ELF-1 (cell line): ENCODE data around the gene GNG14.
"Not testable (repeated sequence)": the region's sequence is repeated elsewhere in the genome, so short reads cannot be mapped to it uniquely, and the experiment has no call there.

ENCODE experiments used
- DNase-seq: peaks from one replicate; pipeline ENCODE4 v3.0.0-alpha.2; 2016; ENCODE audit warnings: low read depth, low spot score

GNG14 gene

GRCh38 chr19:12687496-12688196 lies at the start of gene GNG14:
GNG14 (plus strand) TSS chr19:12687998; CDS start chr19:12688049, 51 bp downstream.
- DNase-seq, result no peak

- DNase-seq, result no peak
These were observed 49.1 kb upstream of the GNG14 start for GRCh38 chr19:12638611-12639182.

GRCh38 chr19:12639901-12640613 lies 47.7 kb upstream of the GNG14 start:
- DNase-seq, result peak; percentile 95

GRCh38 chr19:12641456-12641855 lies 46.3 kb upstream of the GNG14 start:
- DNase-seq, result no peak

- no peak for DNase-seq
These were observed 45.3 kb upstream of the GNG14 start for GRCh38 chr19:12642506-12642905.

- DNase-seq, result not testable (repeated sequence)
These were observed 44.1 kb upstream of the GNG14 start for GRCh38 chr19:12643716-12644115.

GRCh38 chr19:12646551-12646950 lies 41.2 kb upstream of the GNG14 start:
- DNase-seq, result no peak

GRCh38 chr19:12647047-12647446 lies 40.8 kb upstream of the GNG14 start:
- no peak for DNase-seq

- DNase-seq, result peak; percentile 88
These were observed 40.2 kb upstream of the GNG14 start for GRCh38 chr19:12647490-12648071.

- DNase-seq, result peak; percentile 74
These were observed 39.7 kb upstream of the GNG14 start for GRCh38 chr19:12648088-12648487.

GRCh38 chr19:12649941-12650340 lies 37.9 kb upstream of the GNG14 start:
- no peak for DNase-seq

- no peak for DNase-seq
These were observed 35.6 kb upstream of the GNG14 start for GRCh38 chr19:12652219-12652618.

GRCh38 chr19:12655546-12655945 lies 32.3 kb upstream of the GNG14 start:
- no peak for DNase-seq

GRCh38 chr19:12656899-12657571 lies 30.8 kb upstream of the GNG14 start:
- DNase-seq, result peak; percentile 61

GRCh38 chr19:12657966-12658365 lies 29.8 kb upstream of the GNG14 start:
- DNase-seq, result no peak

- no peak for DNase-seq
These were observed 26.8 kb upstream of the GNG14 start for GRCh38 chr19:12660980-12661379.

GRCh38 chr19:12664406-12665280 lies 23.2 kb upstream of the GNG14 start:
- peak; percentile 94 for DNase-seq

- DNase-seq, result no peak
These were observed 22.6 kb upstream of the GNG14 start for GRCh38 chr19:12665281-12665573.

GRCh38 chr19:12665671-12666264 lies 22.0 kb upstream of the GNG14 start:
- no peak for DNase-seq

- DNase-seq, result peak; percentile 95
These were observed 21.3 kb upstream of the GNG14 start, which contains the start of the genes MAN2B1 and WDR83 for GRCh38 chr19:12666265-12667048. MAN2B1 (minus strand) TSS chr19:12666742; CDS start chr19:12666701, 41 bp downstream. WDR83 (plus strand) TSS chr19:12666807; CDS start chr19:12669791, 2,984 bp downstream.
